Measurements from ENCODE around the gene TIMP3. TPM values are rescaled to one million over a fixed set of nuclear protein-coding genes. Genes with fewer than 3 reads are reported as not detected.
"Not testable (repeated sequence)": the region's sequence is repeated elsewhere in the genome, so short reads cannot be mapped to it uniquely, and the experiment has no call there.

The TIMP3 gene
- total RNA-seq, 1 donor from 2014 or later: 26.7 TPM

DNA sequence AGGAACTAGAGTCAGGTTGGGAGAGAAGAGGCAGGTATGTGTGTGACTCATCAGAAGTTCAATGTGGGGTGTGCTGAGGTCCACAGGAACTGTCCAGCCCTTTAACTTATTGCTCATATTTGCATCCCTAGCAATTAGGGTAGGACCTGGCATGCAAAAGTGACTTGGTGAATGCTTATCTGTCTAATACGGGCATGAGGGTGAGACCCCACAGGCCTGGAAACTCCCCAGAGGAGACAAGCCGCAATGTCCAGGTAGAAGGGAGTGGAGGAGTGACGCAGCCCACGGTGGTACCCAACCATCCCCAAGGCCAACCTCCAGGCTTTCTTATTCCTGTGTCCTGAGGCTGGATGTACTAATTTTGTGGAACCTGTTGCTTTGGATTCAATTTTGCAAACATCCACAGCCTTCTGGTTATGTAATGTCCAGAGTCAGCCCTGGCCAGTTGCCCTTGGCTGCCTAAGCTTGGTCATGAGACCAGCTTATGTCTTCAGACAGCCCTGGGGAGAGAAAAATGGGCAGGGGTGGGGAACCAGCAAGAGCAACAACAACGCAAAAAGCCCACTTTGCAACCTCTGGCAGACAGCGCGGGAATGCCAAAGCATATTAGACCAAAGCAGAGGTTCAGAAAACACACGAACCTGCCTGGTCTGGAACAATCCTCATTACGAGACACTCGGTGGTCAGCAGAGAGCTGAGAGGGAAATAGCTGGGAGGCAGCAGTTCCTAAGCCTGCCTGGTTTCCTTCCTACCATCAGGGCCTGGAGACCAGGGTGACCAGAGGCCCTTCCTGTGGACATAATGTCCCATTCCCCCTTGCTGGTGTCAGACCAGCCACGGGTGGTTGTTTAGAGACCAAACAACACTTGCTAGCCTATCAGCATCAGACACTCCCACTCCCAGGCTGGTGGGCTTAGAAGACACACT, 49.3 kb downstream of the TIMP3 start:
- ATAC-seq (peak; percentile 84), DNase-seq (ENCODE audit: low spot score) (peak; percentile 83)

DNA sequence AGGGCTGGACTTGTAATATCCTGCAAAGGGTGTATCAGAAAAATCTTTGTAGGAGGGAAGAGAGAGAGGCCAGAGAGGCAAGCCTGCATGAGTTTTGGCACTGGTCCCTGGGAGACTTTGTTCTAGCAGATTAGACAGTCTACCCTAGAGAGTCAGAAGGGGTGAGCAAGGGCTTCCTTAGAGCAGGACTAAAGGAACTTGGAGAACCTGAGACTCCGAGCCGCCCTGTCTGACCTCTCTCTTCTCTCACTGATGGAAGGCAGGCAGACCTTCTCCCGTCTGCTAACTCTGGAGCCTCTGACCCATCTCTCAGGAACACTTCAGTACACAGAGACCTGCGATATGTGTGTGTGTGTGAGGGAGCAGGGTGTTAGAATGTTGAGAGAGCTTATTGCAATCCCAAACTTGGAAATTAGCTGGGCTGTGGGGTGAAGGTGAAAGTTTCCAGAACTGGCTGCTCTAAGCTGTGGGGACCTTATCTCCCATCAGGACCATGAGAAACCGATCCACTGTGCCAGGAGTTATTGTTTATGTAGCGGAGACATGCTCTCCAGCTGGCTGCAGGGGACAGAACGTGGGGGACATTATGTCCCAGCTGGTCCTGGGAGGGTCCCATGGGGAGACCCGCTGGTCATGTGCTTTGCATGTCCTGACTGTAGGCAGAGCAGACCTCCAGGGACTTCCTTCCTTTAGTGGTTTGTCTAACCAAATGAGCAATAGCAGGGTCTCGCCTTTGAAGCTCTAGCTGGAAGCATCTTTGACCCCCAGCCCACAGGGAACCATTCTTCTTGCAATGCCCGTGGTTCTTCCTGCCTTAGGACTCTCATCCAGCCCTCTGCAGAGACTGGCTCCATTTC, 51.1 kb downstream of the TIMP3 start:
- ATAC-seq: peak; percentile 48
- DNase-seq (ENCODE audit: low spot score): no peak

DNA sequence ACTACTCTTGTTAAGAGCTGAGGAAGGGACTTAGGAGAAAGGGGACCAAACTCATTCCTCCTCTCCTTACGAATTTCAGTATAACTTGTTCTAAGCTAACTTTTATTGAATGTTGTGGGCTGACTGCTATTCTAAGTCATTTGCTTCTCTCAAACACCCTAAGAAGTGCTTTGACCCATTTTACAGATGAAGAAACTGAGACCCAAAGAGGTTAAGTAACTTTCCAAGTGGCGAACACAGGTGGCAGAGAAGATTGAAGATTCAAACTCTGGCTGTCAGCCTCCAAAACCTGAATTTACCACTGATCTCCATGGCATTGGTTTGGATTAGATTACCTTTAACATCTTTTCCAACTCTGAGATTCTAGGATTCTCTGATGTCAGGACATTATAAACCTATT, 52.2 kb downstream of the TIMP3 start:
- ATAC-seq: no peak
- DNase-seq (ENCODE audit: low spot score): no peak

DNA sequence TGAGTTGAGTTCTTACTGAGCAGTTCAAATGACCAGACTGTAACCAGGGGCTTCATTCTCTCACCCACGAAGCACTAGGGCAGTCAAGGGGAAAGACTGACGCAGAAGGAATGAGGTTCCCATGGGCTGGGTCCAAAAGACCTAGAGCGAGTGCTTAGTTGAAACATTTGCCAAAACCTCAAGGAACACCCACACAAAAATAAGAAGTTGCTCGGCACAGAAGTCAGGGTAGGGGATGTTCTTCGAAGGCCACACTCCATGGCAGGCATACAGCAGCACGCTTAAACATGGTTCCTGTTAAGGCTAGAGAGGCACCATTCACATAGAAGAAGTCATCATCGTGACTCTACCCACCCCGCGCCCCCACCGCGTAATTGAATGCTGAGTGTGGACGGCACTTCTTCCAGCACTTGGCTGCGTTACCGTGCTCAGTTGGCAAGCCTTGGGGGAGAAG, 52.9 kb downstream of the TIMP3 start:
- ATAC-seq: no peak

DNA sequence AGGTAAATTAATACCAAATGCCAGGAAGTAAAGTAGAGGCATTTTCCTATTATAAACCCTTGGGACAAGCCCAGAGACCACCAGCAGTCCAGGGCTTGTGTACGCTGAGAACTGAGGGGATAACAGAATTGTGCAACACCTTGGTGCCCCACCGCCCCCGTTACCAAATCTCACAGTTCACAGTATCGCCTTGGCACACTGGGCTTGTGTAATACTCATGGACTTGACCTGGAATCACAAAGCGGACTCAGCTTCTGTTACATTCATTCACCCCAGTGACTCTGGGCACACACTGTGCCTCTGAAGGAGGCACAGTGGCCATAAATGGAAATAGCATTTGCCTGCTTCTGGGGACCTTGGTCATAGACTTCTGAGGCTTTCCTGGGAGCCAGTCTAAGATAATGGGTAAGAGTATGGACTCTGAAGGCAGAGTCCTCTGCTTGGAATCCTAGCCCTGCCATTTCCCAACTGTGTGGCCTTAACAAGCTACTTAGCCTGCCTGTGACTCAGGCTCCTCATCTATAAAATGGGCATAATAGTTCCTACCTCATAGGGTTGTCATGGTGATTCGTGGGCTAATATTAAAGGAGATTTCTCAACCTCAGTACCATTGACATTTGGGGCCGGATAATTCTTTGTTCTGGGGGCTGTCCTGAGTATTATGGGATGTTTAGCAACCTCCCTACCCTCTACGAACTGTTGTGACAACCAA, 53.7 kb downstream of the TIMP3 start:
- DNase-seq (ENCODE audit: low spot score) (no peak), ATAC-seq (no peak)

More for the DNA sequence above, 52.9 kb downstream of the TIMP3 start:
- DNase-seq (ENCODE audit: low spot score): no peak

DNA sequence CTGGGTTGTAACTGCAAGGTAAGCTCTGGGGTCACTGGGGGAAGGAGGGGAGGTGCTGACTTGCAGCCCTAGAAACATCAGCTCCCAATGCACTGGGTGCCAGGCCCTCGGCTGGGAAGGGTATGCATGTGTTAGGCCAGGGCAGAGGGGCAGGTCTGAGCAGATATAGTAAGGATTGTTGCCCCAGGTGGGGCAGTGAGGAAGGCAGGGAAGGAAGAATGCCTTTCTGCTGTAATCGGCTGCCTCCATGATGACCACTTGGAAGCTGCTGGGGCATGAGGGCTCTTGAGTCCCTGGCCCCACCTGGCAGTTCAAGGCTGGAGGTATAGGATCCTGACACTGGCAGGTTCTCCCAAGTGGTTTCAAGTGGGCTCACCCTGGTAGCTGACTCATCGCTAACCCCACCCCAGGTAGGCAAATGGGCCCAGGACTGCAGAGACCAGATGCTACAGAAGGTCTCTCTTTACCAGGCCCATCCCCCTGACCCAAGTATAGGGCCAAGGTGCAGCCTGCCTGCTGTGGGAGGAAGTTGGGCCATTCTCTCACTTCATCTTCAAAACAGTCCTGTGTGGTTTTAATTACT, 56.7 kb downstream of the TIMP3 start:
- no peak for DNase-seq (ENCODE audit: low spot score)
- no peak for ATAC-seq

DNA sequence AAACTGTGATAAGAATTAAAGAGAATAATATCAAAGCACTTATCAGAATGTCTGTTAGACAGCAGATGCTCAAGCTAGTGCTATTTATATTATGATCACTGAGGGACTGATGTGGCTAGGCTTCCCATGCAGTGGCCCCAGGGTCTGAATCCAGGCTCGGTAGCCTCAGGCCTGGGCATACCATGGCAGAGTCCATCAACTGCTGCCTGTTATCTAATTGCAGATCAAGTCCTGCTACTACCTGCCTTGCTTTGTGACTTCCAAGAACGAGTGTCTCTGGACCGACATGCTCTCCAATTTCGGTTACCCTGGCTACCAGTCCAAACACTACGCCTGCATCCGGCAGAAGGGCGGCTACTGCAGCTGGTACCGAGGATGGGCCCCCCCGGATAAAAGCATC, 57.5 kb downstream of the TIMP3 start:
- ATAC-seq (no peak), DNase-seq (ENCODE audit: low spot score) (no peak)

DNA sequence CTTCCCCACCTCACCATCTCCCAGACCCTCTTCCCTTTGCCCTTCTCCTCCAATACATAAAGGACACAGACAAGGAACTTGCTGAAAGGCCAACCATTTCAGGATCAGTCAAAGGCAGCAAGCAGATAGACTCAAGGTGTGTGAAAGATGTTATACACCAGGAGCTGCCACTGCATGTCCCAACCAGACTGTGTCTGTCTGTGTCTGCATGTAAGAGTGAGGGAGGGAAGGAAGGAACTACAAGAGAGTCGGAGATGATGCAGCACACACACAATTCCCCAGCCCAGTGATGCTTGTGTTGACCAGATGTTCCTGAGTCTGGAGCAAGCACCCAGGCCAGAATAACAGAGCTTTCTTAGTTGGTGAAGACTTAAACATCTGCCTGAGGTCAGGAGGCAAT, 58.2 kb downstream of the TIMP3 start:
- DNase-seq (ENCODE audit: low spot score) (no peak), ATAC-seq (no peak)

DNA sequence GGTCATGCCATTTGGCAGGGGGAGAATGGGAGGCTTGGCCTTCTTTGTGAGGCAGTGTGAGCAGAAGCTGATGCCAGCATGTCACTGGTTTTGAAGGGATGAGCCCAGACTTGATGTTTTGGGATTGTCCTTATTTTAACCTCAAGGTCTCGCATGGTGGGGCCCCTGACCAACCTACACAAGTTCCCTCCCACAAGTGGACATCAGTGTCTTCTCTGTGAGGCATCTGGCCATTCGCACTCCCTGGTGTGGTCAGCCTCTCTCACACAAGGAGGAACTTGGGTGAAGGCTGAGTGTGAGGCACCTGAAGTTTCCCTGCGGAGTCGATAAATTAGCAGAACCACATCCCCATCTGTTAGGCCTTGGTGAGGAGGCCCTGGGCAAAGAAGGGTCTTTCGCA, 59.8 kb downstream of the TIMP3 start:
- no peak for ATAC-seq
- DNase-seq (ENCODE audit: low spot score): no peak

DNA sequence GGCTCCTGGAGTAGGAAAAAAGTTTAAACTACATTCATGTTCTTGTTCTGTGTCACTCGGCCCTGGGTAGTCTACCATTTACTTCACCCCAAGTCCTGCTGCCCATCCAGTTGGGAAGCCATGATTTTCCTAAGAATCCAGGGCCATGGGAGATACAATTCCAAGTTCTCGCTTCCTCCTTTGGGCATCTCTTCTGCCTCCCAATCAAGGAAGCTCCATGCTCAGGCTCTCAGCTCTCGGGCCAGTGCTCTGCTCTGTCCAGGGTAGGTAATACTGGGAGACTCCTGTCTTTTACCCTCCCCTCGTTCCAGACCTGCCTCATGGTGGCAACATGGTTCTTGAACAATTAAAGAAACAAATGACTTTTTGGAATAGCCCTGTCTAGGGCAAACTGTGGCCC, 60.6 kb downstream of the TIMP3 start:
- DNase-seq (ENCODE audit: low spot score): no peak
- no peak for ATAC-seq

DNA sequence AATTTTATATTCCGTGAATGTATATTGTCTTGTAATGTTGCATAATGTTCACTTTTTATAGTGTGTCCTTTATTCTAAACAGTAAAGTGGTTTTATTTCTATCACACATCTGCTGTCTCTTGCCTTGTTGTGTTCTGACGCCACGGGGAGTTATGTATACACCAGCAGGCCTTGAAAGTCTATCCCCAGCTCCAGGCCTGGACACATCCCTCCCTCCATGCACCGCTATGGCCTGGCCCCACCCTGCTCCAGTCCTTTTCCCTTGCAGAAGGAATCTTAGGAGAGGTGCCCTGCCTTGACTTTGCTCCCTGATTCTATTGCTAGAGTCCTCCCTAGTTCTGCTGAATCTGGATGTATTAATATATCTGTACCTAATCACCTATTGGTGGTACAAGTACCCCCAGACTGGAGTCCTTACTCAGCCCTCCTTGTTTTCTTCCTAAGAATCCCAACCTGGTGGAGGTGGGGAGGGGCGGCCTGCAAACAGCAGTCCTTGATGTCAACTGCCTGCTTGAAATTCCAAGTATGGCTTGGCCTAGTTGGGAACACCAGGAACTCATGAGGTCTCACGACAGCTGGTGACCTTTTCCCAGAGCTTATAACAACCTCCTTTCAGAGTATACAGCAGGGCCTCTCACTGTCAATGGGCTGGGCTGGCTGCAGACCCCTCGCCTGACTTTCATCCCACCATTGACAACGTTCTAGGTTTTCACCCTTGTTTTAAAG, 61.6 kb downstream of the TIMP3 start:
- no peak for ATAC-seq
- DNase-seq (ENCODE audit: low spot score): no peak

DNA sequence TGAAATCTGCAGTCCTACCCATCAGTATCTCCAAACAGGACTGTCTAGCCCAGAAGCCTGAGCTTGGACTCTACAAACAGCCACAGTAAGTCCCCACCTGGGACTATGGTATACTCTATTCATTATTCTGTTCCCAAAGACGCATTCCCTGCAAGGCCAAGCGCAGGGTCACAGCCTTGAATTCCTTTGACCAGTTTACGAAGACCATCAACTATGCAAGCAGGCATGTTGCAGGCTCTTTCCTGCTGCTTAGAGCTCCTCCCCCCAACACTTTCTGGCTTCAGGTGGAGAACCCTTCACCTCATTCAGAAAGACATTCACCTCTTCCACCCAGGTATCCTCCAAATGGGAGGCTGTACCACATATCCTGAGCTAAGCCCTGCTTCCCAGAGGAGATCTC, 62.5 kb downstream of the TIMP3 start:
- DNase-seq (ENCODE audit: low spot score): no peak
- ATAC-seq: no peak

DNA sequence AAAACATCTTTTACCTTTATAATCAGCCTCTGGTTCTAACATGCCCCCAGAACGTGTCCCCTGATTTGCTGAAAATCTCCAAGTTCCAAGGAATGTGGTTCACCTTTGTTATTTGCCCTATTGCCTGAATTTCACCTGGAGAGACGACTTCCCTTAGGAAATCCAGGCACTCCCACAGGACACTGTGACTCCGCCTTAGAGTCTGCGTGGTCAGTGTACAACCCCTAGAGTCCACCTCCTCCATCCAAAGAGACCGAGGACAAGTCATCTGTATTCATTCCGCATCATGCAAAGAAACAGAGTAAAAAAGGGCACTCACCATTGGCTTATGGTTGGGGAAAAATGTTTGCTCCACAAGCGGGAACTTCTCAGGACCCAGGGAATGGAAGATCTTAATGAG, 63.1 kb downstream of the TIMP3 start:
- DNase-seq (ENCODE audit: low spot score): no peak

DNA sequence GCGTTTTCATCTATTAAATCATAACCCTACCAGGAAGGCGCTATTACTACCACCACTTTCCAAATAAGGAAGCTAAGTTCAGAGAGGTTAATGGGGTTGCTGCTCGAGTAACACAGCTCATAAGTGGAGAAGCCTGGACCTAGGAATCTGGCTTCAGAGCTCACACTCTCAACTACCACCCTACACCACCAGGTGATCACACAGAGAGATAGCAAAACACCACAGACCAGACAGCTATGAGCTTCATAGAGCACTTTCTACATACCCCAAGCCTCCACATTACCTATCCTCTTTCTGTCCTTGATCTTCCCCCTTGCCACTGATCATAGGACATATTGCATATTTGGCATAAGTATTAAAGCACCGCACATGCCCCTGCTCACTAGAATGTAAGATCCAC, 65.4 kb downstream of the TIMP3 start:
- DNase-seq (ENCODE audit: low spot score) (no peak), ATAC-seq (no peak)

More for the DNA sequence above, 63.1 kb downstream of the TIMP3 start:
- ATAC-seq: no peak

DNA sequence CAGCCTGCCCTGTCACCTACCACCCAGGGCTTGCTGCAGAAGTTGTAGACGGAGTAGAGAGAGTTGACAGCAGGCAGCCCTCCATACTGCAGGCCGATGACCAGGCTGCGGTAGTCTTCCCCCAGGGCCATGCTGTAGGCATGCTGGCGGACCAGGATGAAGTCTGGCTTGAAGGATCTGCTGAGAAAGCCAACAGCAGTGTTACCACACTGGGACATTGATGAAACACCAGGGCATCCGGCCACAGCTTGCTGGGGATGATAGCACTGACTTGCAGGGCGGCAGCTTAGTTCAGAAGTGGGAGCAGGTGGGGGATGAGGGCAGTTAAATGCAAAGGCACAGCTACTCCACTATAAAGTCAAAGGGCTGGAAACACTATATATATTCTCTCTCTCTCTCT, 67.4 kb downstream of the TIMP3 start:
- ATAC-seq (no peak), DNase-seq (ENCODE audit: low spot score) (no peak)

DNA sequence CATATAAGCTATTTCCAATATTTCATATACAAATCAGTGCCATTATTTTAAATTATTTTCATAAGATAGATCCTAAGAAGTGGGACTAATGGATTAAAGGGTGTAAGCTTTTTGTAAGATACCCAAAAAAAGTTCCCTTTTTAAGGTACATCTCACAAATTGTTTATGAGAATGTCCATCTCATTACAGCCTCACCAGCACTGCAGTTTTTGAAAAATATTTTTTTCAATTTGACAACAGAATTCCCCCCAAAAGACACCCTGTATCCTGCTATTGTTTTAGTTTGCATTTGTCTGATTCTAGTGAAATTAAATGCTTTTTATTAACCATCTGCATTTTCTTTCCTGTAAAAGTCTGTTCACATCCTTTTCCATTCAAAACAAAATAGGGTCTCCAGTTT, 69.0 kb downstream of the TIMP3 start:
- no peak for ATAC-seq

DNA sequence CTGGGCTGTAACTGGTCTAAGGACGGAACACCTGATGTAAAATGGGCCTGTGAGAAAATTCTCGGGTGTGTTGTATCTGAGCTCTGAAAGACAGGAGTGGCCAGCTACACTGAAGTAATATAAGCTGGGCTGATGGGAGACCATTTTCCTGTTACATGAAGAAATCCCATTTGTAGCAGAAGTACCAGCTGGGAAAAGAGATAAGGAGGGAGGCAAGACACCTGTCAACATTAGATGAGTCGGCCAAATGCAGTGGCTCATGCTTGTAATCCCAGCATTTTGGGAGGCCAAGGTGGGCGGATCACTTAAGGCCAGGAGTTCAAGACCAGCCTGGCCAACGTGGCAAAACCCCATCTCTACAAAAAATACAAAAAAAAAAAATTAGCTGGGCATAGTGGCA, 72.1 kb downstream of the TIMP3 start:
- ATAC-seq; DNase-seq (ENCODE audit: low spot score): not testable (repeated sequence)

More for the DNA sequence above, 69.0 kb downstream of the TIMP3 start:
- no peak for DNase-seq (ENCODE audit: low spot score)

DNA sequence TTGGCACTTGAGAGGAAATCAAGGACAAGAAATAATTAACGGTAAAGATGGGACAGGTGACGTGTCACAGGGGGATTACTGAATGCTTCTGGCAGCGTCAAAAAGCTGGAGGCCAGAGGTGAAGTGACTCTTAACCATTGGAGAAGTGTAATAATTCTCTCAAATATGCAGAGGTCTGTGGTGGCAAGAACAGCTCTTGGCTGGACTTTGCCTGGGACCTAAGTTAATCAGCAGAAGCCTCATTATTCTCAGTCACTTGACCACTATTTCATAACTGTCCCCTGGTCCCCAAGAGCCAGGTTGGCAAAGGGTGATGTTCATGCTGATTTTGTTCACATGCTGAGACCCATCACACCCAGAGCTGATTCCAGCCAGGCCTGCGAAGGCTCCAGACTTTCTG, 72.9 kb downstream of the TIMP3 start:
- no peak for ATAC-seq
- DNase-seq (ENCODE audit: low spot score): no peak

DNA sequence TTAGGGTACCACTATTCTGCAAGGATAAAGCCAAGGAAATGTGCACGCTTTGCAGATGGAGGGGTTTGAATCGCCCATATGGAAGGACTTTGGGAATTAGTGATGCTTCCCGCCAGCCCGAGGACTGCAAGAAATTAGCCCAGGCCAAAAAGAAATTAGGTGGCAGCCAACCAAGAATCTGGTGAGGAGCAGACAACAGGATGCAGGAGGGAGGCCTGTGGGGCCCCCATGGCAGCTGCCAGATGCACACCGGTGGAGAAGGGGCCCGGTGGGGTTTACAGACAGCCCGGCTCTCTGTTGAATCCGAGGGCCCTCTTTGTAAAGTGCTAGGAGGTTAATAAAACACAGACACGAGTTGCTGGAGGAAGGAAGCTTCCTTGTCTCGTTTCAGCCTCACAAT, 73.5 kb downstream of the TIMP3 start:
- no peak for DNase-seq (ENCODE audit: low spot score)
- ATAC-seq: no peak

DNA sequence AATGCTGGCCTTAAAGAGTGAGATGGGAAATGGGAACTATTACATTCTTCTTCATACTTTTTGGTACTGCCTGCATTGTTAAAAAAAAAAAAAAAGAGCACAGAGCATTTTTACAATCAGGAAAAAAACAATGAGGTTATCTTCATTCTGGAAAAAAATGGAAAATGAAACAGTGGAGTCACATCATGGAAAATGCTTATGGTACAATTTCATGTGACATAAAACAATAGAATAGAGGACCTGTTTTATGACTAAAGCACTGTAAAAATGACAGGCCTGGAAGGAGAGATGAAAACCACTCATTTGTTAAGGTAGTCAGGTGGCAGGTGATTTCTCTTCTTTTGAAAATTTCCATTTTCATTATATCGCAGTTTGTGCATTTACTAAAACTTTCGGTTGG, 75.0 kb downstream of the TIMP3 start:
- DNase-seq (ENCODE audit: low spot score) (no peak), ATAC-seq (no peak)
